ENCODE data around the gene DAAM2. TPM values are rescaled to one million over a fixed set of nuclear protein-coding genes. Genes with fewer than 3 reads are reported as not detected.

The DAAM2 gene
- total RNA-seq, 6 donors from 2014 or later = 21.0 to 81.7 (median 31.9) TPM

- Histone ChIP-seq H3K27ac (no peak overlapping the region), H3K4me1 (peaks cover 0 to 4% (median 0%) of the 10 kb centered on the region in 4 donors), H3K27me3 (no peaks in the 10 kb centered on the region), H3K9me3 (no peaks in the 10 kb centered on the region), H3K4me3 (no peak overlapping the region), H3K36me3 (peaks cover 4 to 11% (median 6%) of the 10 kb centered on the region in 4 donors)
- TF ChIP-seq CTCF (IDR thresholded peaks at IDR 0.05) = no peak
- DNase-seq = no peak
- WGBS, 2 donors = 84 to 92% methylated on average over 7 to 8 of the region's 8 CpGs
- ATAC-seq (ENCODE audit: low FRiP score in 2 of 2) = no peak
These were observed 101.1 kb downstream of the DAAM2 start for GRCh38 chr6:39893286-39893685.

- peaks cover 4 to 18% (median 8%) of the 10 kb centered on the region in 4 donors for H3K36me3 ChIP-seq
- no peak overlapping the region for H3K27ac ChIP-seq
- TF ChIP-seq POLR2AphosphoS5 (IDR thresholded peaks at IDR 0.05) = no peak
- TF ChIP-seq POLR2A (IDR thresholded peaks at IDR 0.05) = no peak
- H3K9me3 ChIP-seq = no peaks in the 10 kb centered on the region
- no peak overlapping the region for H3K4me3 ChIP-seq
- H3K27me3 ChIP-seq = no peaks in the 10 kb centered on the region
- DNase-seq = no peak
- 83 to 91% methylated on average over 4 to 12 of the region's 12 CpGs for WGBS, 2 donors
- ATAC-seq (ENCODE audit: low FRiP score in 2 of 2) = no peak
- H3K4me1 ChIP-seq = no peaks in the 10 kb centered on the region
These were observed 104.5 kb downstream of the DAAM2 start for GRCh38 chr6:39896701-39897100.

- Histone ChIP-seq H3K27ac (no peak overlapping the region), H3K4me3 (no peak overlapping the region), H3K9me3 (no peaks in the 10 kb centered on the region), H3K4me1 (no peaks in the 10 kb centered on the region), H3K27me3 (no peaks in the 10 kb centered on the region), H3K36me3 (peaks cover 4 to 18% (median 8%) of the 10 kb centered on the region in 4 donors)
- no peak for TF ChIP-seq POLR2AphosphoS5 (IDR thresholded peaks at IDR 0.05)
- TF ChIP-seq EP300 (IDR thresholded peaks at IDR 0.05) = no peak
- TF ChIP-seq CTCF (IDR thresholded peaks at IDR 0.05) = no peak
- TF ChIP-seq POLR2A (IDR thresholded peaks at IDR 0.05) = no peak
- WGBS, 2 donors = 95 to 97% methylated on average over 3 of the region's 3 CpGs
- ATAC-seq (ENCODE audit: low FRiP score in 2 of 2) = no peak
- DNase-seq = no peak
These were observed 105.5 kb downstream of the DAAM2 start for GRCh38 chr6:39897698-39898097.

GRCh38 chr6:39898625-39899024 lies 106.4 kb downstream of the DAAM2 start:
- H3K36me3 ChIP-seq = peaks cover 4 to 21% (median 8%) of the 10 kb centered on the region in 4 donors
- H3K9me3 ChIP-seq = no peaks in the 10 kb centered on the region
- H3K4me3 ChIP-seq = no peak overlapping the region
- 80 to 94% methylated on average over 3 to 4 of the region's 4 CpGs for WGBS, 2 donors
- no peaks in the 10 kb centered on the region for H3K4me1 ChIP-seq
- no peaks in the 10 kb centered on the region for H3K27me3 ChIP-seq
- DNase-seq (no peak), ATAC-seq (ENCODE audit: low FRiP score in 2 of 2) (no peak)
- TF ChIP-seq POLR2AphosphoS5 (IDR thresholded peaks at IDR 0.05) (no peak), EP300 (IDR thresholded peaks at IDR 0.05) (no peak), CTCF (IDR thresholded peaks at IDR 0.05) (no peak), POLR2A (IDR thresholded peaks at IDR 0.05) (no peak)
- H3K27ac ChIP-seq = no peak overlapping the region

- DNase-seq = no peak
- TF ChIP-seq POLR2AphosphoS5 (IDR thresholded peaks at IDR 0.05) (no peak), EP300 (IDR thresholded peaks at IDR 0.05) (no peak), CTCF (IDR thresholded peaks at IDR 0.05) (no peak), POLR2A (IDR thresholded peaks at IDR 0.05) (no peak)
- H3K36me3 ChIP-seq = peaks cover 4 to 27% (median 8%) of the 10 kb centered on the region in 4 donors
These were observed 107.5 kb downstream of the DAAM2 start for GRCh38 chr6:39899554-39900295.

More at GRCh38 chr6:39899554-39900295, 107.5 kb downstream of the DAAM2 start:
- no peaks in the 10 kb centered on the region for H3K9me3 ChIP-seq
- no peaks in the 10 kb centered on the region for H3K4me1 ChIP-seq
- WGBS, 2 donors = 83 to 86% methylated on average over 10 of the region's 10 CpGs
- H3K4me3 ChIP-seq = no peak overlapping the region
- H3K27me3 ChIP-seq = no peaks in the 10 kb centered on the region
- no peak for ATAC-seq (ENCODE audit: low FRiP score in 2 of 2)
- H3K27ac ChIP-seq = no peak overlapping the region
